Astrocyte (in vitro differentiated cells and primary cell): ENCODE results near the gene TEX52.

Experiments used
- CTCF ChIP-seq: IDR thresholded peaks from 2 replicates; pipeline ENCODE4 v1.5.1; 2011; ENCODE audit warnings: low read depth, mild to moderate bottlenecking, inconsistent platforms, low read length, moderate library complexity; ENCODE audit not compliant: insufficient read depth
- EZH2 ChIP-seq: IDR thresholded peaks from 2 replicates; pipeline ENCODE4 v1.6.1; 2012; ENCODE audit warnings: mild to moderate bottlenecking, low read length, inconsistent platforms; ENCODE audit not compliant: insufficient read depth

- no peak for TF ChIP-seq EZH2
- no peak for TF ChIP-seq CTCF
Observed at GRCh38 chr12:2835691-2836403, 21.0 kb downstream of the TEX52 start.
